GM18868 (cell line): ENCODE results near the gene PSAPL1.

Source experiments
- ATAC-seq: cut with Tn5 transposase; IDR thresholded peaks from one replicate; pipeline ENCODE4 v1.9.1; 2021; ENCODE audit warnings: mild to moderate bottlenecking, moderate library complexity; ENCODE audit not compliant: unreplicated experiment

Gene PSAPL1

GRCh38 chr4:7384003-7384928 lies 50.5 kb downstream of the PSAPL1 start:
- no peak for ATAC-seq

GRCh38 chr4:7383266-7383665 lies 51.5 kb downstream of the PSAPL1 start:
- no peak for ATAC-seq

- ATAC-seq = no peak
Measured at GRCh38 chr4:7382634-7383014, 52.1 kb downstream of the PSAPL1 start.

- ATAC-seq = no peak
Measured at GRCh38 chr4:7381890-7382633, 52.7 kb downstream of the PSAPL1 start.

GRCh38 chr4:7381221-7381889 lies 53.4 kb downstream of the PSAPL1 start:
- no peak for ATAC-seq
